GM12891 (cell line): ENCODE data around the gene CDC42BPA.

Experiments used
- DNase-seq: peaks from one replicate; pipeline ENCODE4 v3.0.0; 2011; ENCODE audit warnings: low spot score; ENCODE audit not compliant: insufficient read length
- FAIRE-seq: peaks from 2 replicates; lab custom pipeline; 2011; peaks lifted over from hg19 to GRCh38; lab: Jason Lieb, UNC
- PAX5 ChIP-seq: IDR thresholded peaks from 2 replicates; pipeline ENCODE4 v1.6.1; 2011; ENCODE audit warnings: low read length, moderate library complexity, mild to moderate bottlenecking; ENCODE audit not compliant: insufficient read depth, severe bottlenecking
- POLR2A ChIP-seq: IDR thresholded peaks from 2 replicates; pipeline ENCODE4 v1.6.1; 2011; ENCODE audit warnings: low read depth, low read length, control low read depth
- POLR2AphosphoS5 ChIP-seq: IDR thresholded peaks from 2 replicates; pipeline ENCODE4 v1.6.1; 2011; ENCODE audit warnings: low read depth, low read length, control low read depth
- POU2F2 ChIP-seq: IDR thresholded peaks from 2 replicates; pipeline ENCODE4 v1.6.1; 2011; ENCODE audit warnings: low read depth, mild to moderate bottlenecking, control low read depth, low read length, moderate library complexity
- SPI1 ChIP-seq: IDR thresholded peaks from 2 replicates; pipeline ENCODE4 v1.6.1; 2011; ENCODE audit warnings: low read depth, low read length, control low read depth
- TAF1 ChIP-seq: IDR thresholded peaks from 2 replicates; pipeline ENCODE4 v1.6.1; 2011; ENCODE audit warnings: low read depth, low read length, control low read depth

Gene CDC42BPA

DNA sequence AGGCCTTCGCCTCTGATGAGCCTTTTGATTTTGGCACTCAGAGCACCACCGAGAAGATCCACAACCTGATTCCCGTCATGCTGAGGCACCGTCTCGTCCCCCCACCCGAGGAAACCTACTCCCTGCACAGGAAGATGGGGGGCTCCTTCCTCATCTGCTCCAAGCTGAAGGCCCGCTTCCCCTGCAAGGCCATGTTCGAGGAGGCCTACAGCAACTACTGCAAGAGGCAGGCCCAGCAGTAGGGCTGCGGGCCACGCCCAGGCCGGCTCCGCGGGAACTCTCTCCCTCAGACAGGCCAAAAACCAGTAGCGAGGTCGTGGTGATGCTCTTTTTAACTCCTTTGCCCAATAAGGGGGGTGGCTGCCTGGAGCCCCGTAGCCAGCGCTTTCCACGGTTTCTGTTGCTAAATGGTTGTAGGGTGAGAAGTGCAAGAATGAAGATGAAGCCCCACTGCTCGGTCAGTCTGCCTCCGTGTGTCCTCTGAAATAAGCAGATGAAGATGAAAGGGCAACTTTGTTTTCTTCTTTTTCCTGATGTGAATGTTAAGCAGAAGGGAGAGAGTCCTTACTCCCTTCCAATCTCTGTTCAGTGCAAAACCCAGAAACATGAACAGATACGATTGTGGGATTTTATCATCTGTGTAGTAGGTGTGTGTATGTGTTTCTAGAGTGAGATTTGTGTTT lies 331.7 kb downstream of the CDC42BPA start:
- FAIRE-seq (no peak), DNase-seq (no peak)
- TF ChIP-seq PAX5 = no peak
- no peak for TF ChIP-seq POLR2A
- TF ChIP-seq POLR2AphosphoS5 = no peak
- TF ChIP-seq POU2F2 = no peak
- no peak for TF ChIP-seq TAF1
- no peak for TF ChIP-seq SPI1

DNA sequence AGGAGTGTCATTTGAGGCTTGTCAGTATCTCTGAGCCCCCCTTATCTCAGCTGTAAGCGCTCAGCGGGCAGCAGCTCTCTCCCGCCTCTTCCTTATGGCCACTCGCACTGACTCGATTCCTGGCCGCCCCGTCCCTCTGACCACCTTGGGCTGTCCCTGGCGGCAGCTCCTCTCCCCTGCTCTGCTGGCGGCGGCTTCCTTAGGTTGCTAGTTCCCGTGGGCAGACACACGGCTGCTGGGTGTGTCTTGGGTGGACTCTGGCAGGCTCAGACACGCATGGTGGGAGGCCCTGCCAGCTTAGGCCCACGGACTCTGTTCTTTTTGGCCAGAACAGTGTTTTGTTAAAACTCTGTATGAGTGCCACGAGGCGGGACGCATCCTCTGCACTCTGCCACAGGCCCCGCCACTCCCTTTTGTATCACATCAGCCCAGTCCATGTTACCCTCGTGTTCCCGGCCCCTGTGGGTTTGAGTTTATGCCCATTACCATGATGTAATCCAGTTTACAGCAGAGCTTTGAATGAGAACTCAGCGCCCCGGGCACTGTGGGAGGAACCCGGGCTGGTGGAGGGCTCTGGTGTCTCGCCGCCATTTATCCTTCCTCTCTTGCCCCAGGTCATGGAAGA lies 332.3 kb downstream of the CDC42BPA start:
- DNase-seq = no peak
- no peak for FAIRE-seq
- TF ChIP-seq PAX5 (no peak), POU2F2 (no peak), SPI1 (no peak), POLR2A (no peak), POLR2AphosphoS5 (no peak), TAF1 (no peak)

DNA sequence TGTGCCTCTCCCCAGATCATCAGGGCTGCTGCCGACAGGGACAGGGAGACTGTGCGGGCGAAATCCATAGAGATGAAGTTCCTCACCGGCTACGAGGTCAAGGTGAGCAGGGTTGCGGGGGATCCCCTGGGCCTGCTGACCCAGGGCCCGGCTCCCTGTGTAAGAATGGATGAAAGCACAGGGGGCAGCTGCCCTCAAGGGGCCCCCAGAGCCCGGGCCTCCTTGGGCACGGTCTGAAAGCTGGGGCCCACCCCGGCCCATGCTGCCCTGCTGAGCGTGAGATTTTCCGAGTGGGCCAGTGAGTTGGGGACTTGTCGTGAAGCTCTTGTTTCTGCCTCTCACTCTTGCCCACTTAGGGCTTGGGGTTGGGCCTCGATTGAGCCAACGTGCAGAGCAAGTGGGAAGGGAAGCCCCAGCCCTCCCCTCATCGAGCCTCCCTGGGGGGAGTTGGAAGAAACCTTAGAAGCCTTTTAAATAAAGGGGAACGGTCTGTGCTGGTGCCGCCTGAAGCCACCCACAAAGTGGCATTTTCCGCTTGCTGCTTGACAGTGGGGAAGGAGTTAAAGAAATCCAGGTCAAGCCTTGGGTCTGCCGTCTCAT lies 333.0 kb downstream of the CDC42BPA start:
- no peak for TF ChIP-seq PAX5
- TF ChIP-seq POLR2A = no peak
- no peak for TF ChIP-seq TAF1
- no peak for TF ChIP-seq SPI1
- no peak for TF ChIP-seq POU2F2
- no peak for TF ChIP-seq POLR2AphosphoS5
- FAIRE-seq = no peak
- DNase-seq = no peak

DNA sequence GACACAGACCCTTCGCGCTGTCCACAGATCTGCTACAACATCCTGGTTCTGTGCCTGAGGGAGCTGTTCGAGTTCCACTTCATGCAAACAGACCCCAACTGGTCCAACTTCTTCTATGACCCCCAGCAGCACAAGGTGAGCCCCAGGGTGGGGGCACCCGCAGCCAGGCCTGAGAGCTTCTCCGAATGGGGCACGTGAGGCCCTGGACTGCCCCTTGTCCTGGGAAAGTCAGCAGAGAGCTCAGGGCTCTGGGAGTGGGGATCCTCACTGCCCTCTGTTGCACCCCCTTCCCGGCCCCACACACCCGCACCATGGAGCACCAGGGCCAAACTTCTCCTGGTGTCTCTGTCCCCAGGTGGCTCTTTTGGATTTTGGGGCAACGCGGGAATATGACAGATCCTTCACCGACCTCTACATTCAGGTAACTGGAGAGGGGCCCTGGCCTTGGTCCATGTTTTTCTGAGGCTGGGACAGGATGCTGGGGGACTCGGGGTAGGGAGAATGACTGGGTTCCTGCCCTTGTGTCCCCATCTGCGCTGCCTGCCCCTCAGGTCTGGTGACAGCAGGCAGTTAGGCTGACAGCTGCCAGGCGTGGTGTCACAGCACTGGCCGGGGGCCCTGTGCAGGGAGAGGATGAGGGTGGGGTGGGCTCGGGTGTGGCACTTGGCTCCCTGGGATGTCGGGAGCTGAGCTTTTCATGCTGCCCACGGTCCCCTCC lies 333.6 kb downstream of the CDC42BPA start:
- FAIRE-seq (no peak), DNase-seq (no peak)
- TF ChIP-seq POLR2AphosphoS5 (no peak), PAX5 (no peak), POU2F2 (no peak), SPI1 (no peak), TAF1 (no peak), POLR2A (no peak)

DNA sequence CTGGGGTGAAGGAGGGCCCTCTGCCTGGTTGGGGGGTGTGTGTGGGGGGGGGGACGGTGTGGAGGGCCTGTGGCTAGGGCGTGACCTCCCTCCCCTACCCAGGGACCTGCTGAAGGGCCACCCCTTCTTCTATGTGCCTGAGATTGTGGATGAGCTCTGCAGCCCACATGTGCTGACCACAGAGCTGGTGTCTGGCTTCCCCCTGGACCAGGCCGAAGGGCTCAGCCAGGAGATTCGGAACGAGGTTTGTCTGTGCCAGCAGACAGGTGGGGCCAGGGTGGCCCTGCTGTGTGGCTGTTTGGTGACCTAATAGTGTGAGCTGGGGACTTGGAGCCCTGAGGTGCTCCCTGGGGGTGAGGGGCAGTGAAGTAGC lies 334.3 kb downstream of the CDC42BPA start:
- TF ChIP-seq PAX5 = no peak
- TF ChIP-seq TAF1 = no peak
- TF ChIP-seq POLR2A = no peak
- no peak for TF ChIP-seq POU2F2
- TF ChIP-seq SPI1 = no peak
- DNase-seq (no peak), FAIRE-seq (no peak)

DNA sequence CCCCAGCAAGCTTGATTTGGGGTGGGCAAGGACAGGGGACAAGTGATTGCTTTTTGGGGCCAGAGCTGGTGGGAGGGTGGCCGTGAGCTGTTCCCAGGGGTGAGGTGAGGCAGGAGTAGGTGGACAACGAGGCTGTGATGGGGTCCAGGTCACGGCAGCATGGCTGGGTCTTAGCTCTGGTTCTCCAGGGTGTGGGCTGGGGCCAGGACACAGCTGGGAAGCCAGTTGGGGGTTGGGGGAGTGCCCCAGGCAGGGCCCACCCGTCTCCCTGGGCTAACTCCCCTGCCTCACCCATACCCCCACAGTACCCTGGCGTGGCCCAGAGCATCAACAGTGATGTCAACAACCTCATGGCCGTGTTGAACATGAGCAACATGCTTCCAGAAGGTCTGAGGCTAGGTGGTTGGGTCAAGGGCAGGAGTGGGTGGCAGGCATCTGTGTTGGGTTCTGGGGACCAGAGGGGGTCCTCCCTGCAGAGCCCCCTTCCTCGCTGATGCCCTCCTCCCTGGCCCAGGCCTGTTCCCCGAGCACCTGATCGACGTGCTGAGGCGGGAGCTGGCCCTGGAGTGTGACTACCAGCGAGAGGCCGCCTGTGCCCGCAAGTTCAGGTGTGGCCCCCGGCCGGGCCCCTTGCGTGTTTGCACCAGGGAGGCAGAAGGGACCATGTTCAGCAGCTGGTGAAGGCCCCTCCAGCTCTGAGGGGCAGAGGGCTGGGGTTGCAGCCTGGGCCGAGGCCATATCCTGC lies 334.9 kb downstream of the CDC42BPA start:
- peak; percentile 18 for DNase-seq
- FAIRE-seq = no peak
- TF ChIP-seq SPI1 = no peak
- TF ChIP-seq POLR2AphosphoS5 = no peak

DNA sequence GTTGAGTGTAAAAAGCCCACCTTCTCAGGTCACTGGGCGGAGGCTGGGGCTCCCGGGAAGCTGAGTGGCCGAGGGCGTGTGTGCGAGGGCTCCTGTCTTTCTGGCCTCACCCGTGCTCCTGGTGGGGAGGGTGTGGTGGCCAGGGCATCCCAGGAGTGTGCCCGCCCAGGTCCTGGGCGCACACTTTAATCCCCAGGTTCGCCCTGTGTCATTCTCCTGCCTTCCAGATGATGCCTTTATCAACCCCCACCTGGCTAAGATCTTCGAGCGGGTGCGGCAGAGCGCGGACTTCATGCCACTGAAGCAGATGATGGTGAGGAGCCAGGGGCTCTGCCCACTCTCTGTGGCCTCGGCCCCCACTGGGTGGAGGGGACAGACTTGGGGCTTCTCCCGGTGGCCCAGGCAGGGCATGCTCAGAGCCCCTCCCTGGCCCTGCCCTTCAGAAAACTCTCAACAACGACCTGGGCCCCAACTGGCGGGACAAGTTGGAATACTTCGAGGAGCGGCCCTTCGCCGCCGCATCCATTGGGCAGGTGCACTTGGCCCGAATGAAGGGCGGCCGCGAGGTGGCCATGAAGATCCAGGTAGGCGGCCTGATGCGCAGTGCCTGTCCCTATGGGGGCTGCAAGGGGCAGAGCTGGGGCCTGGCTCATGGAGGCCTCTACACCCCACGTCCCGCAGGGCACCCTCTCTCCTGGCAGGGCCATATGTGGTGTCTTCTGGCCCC lies 335.7 kb downstream of the CDC42BPA start:
- TF ChIP-seq TAF1 (no peak), POU2F2 (no peak), SPI1 (no peak), PAX5 (no peak), POLR2AphosphoS5 (no peak), POLR2A (no peak)
- FAIRE-seq = no peak
- DNase-seq = no peak

DNA sequence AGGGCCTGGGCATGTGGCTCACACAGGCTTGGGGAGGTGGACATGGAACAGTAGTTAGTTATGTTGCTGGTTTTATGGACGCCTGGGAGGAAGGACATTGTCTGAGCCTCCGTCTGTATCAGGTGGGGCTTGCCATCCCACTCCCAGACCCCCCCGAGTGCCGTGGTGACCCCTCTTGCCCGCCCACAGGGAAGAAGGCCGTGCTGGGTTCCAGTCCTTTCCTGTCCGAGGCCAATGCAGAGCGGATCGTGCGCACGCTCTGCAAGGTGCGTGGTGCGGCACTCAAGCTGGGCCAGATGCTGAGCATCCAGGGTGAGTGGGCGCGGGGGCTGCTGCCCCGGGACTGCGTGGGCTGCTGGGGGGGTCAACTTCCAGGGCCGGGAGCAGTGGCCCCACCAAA lies 336.5 kb downstream of the CDC42BPA start:
- no peak for FAIRE-seq
- TF ChIP-seq POU2F2 (no peak), SPI1 (no peak), TAF1 (no peak), PAX5 (no peak), POLR2AphosphoS5 (no peak)

More for the DNA sequence above, 336.5 kb downstream of the CDC42BPA start:
- no peak for DNase-seq
